SW 1271 (cell line): Measurements from ENCODE around the gene LECT2.

ENCODE experiments used
- DNase-seq, 2 experiments: peaks; one replicate each; lab custom pipeline; 2025; lab: John Stamatoyannopoulos, UW

The LECT2 gene

GRCh38 chr5:135954899-135955298 lies at the start of gene LECT2:
LECT2 (minus strand) TSS chr5:135954983; CDS start chr5:135954833, 150 bp downstream.
- no peak for DNase-seq

GRCh38 chr5:136004436-136004835 lies 49.7 kb upstream of the LECT2 start:
- DNase-seq, result no peak

GRCh38 chr5:136001466-136001981 lies 46.7 kb upstream of the LECT2 start:
- no peak for DNase-seq

GRCh38 chr5:136000932-136001331 lies 46.1 kb upstream of the LECT2 start:
- no peak for DNase-seq

GRCh38 chr5:136000147-136000546 lies 45.4 kb upstream of the LECT2 start:
- no peak for DNase-seq

- peak in 1 of 2 experiments; percentile 23 for DNase-seq
Measured at GRCh38 chr5:135999406-136000139, 44.8 kb upstream of the LECT2 start.

GRCh38 chr5:135998889-135999288 lies 44.1 kb upstream of the LECT2 start:
- no peak for DNase-seq

GRCh38 chr5:135997673-135998335 lies 43.0 kb upstream of the LECT2 start:
- no peak for DNase-seq

GRCh38 chr5:135996611-135997010 lies 41.8 kb upstream of the LECT2 start:
- no peak for DNase-seq

GRCh38 chr5:135995976-135996375 lies 41.2 kb upstream of the LECT2 start:
- DNase-seq, result no peak

- no peak for DNase-seq
Measured at GRCh38 chr5:135993880-135994636, 39.3 kb upstream of the LECT2 start.

GRCh38 chr5:135993335-135993879 lies 38.6 kb upstream of the LECT2 start:
- no peak for DNase-seq

- no peak for DNase-seq
Measured at GRCh38 chr5:135991429-135991828, 36.6 kb upstream of the LECT2 start.

GRCh38 chr5:135990528-135991255 lies 35.9 kb upstream of the LECT2 start:
- DNase-seq, result no peak

GRCh38 chr5:135989686-135990085 lies 34.9 kb upstream of the LECT2 start:
- no peak for DNase-seq

- DNase-seq, result no peak
Measured at GRCh38 chr5:135988546-135988945, 33.8 kb upstream of the LECT2 start.

GRCh38 chr5:135986891-135987401 lies 32.2 kb upstream of the LECT2 start:
- no peak for DNase-seq

GRCh38 chr5:135986401-135986800 lies 31.6 kb upstream of the LECT2 start:
- no peak for DNase-seq

GRCh38 chr5:135985951-135986350 lies 31.2 kb upstream of the LECT2 start:
- DNase-seq, result no peak

GRCh38 chr5:135980620-135981019 lies 25.8 kb upstream of the LECT2 start:
- DNase-seq, result no peak

- no peak for DNase-seq
Measured at GRCh38 chr5:135979510-135979909, 24.7 kb upstream of the LECT2 start.
